ENCODE results near the gene TGM5. TPM values are rescaled to one million over a fixed set of nuclear protein-coding genes. Genes with fewer than 3 reads are reported as not detected.

The TGM5 gene
- total and polyA plus RNA-seq, 10 donors = 0.02 TPM; not detected in 9

DNA sequence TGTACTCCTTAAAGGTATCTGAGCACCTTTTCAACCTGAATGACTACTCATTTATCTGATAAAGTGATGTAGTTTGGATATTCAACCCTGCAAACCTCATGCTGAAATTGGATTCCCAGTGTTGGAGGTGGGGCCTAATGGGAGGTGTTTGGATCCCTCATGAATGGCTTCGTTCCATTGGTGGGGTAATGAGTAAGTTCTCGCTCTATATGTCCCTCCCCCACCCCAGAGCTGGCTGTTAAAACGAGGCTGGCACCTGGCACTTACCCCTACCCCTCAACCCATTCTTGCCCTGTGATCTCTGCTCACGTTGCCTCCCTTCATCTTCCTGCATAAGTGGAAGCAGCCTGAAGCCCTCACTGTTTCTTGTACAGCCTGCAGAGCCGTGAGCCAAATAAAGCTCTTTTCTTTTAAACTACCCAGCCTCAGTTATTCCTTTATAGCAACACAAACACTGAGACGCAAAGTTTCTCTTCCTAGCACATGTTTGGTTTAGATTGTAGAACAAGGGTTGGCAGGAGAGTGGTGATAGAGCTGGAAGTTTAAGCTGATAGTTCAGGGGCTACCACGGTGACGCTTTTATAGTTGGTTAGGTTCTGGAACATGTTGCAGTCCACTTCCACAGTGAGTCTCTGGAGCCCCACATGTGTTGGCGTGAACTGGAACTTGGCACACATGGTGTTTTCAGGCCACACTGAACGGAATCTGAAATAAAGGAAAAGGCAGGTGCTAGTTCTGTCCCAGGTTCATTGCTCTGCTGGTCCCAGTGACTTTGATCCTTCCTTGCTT, 69.8 kb downstream of the TGM5 start:
- no peak overlapping the region for H3K4me3 ChIP-seq
- H3K4me1 ChIP-seq = peaks cover 0 to under 1% (median 0%) of the 10 kb centered on the region in 6 donors
- no peak overlapping the region for H3K27ac ChIP-seq
- DNase-seq = no peak
- TF ChIP-seq, protein P1, sequence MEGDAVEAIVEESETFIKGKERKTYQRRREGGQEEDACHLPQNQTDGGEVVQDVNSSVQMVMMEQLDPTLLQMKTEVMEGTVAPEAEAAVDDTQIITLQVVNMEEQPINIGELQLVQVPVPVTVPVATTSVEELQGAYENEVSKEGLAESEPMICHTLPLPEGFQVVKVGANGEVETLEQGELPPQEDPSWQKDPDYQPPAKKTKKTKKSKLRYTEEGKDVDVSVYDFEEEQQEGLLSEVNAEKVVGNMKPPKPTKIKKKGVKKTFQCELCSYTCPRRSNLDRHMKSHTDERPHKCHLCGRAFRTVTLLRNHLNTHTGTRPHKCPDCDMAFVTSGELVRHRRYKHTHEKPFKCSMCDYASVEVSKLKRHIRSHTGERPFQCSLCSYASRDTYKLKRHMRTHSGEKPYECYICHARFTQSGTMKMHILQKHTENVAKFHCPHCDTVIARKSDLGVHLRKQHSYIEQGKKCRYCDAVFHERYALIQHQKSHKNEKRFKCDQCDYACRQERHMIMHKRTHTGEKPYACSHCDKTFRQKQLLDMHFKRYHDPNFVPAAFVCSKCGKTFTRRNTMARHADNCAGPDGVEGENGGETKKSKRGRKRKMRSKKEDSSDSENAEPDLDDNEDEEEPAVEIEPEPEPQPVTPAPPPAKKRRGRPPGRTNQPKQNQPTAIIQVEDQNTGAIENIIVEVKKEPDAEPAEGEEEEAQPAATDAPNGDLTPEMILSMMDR (IDR thresholded peaks at IDR 0.05 in 8 of 11, conservative IDR thresholded peaks at IDR 0.05 in 3 of 11) = no peak
- TF ChIP-seq POLR2AphosphoS5 (IDR thresholded peaks at IDR 0.05) (peak in 1 of 3 donors; percentile 39), POLR2A (IDR thresholded peaks at IDR 0.05) (no peak)
- H3K9me3 ChIP-seq = peaks cover 0 to 14% (median 11%) of the 10 kb centered on the region in 8 donors
- no peaks in the 10 kb centered on the region for H3K27me3 ChIP-seq (replicated peaks in 1 of 7)
- H3K36me3 ChIP-seq = peaks cover 5 to 74% (median 63%) of the 10 kb centered on the region in 6 donors
- intact Hi-C loops (cut with DNase I; ENCODE audit: low total_unique reads) = no loop called here
- 94 to 96% (median 94%) methylated on average over 10 of the region's 10 CpGs for WGBS, 5 donors

DNA sequence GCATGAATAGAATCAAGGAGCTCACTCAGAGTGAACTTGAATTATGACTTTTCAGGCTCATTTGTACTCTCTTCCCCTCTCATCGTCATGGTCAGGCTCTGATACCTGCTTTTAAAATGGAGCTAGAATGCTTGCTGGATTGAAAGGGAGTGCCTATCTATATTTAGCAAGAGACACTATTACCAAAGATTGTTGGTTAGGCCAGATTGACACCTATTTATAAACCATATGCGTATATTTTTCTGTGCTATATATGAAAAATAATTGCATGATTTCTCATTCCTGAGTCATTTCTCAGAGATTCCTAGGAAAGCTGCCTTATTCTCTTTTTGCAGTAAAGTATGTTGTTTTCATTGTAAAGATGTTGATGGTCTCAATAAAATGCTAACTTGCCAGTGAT, 71.9 kb downstream of the TGM5 start:
- DNase-seq = no peak
- no peak for TF ChIP-seq POLR2A (IDR thresholded peaks at IDR 0.05)
- TF ChIP-seq, protein P1 (IDR thresholded peaks at IDR 0.05 in 8 of 11, conservative IDR thresholded peaks at IDR 0.05 in 3 of 11) = no peak
- no peak for TF ChIP-seq POLR2AphosphoS5 (IDR thresholded peaks at IDR 0.05)
- no peaks in the 10 kb centered on the region for H3K27me3 ChIP-seq (replicated peaks in 1 of 7)
- intact Hi-C loops (cut with DNase I; ENCODE audit: low total_unique reads) = no loop called here
- H3K9me3 ChIP-seq = peaks cover 0 to 14% (median 11%) of the 10 kb centered on the region in 8 donors
- H3K36me3 ChIP-seq = peaks cover 5 to 95% (median 85%) of the 10 kb centered on the region in 6 donors
- H3K4me3 ChIP-seq = no peak overlapping the region
- WGBS, 5 donors = 90 to 95% (median 90%) methylated on average over 2 of the region's 2 CpGs
- H3K4me1 ChIP-seq = peaks cover 0 to 9% (median 2%) of the 10 kb centered on the region in 6 donors
- H3K27ac ChIP-seq = no peak overlapping the region

DNA sequence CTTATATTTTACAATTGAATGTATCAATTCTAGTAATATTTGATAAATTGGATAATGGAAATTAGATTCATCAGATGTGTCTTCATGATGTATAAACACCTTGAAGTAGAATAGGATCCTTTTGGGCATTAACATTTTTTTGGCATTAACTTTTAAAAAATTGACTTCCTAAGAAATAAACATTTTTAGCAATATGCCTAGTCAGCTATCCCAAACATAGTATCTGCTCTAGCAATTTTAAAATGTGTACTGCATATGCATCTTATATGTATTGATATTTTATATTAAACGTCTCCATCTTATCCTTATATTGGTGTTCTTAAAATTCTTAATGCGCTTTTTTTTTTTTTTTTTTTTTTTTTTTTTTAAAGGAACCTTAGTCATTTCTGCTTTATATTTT, 73.0 kb downstream of the TGM5 start:
- H3K4me1 ChIP-seq = peaks cover 0 to 18% (median 9%) of the 10 kb centered on the region in 6 donors
- peaks cover 0 to 12% (median 7%) of the 10 kb centered on the region in 8 donors for H3K9me3 ChIP-seq
- H3K27ac ChIP-seq = no peak overlapping the region
- no peaks in the 10 kb centered on the region for H3K27me3 ChIP-seq (replicated peaks in 1 of 7)
- H3K36me3 ChIP-seq = peaks cover 5 to 100% (median 91%) of the 10 kb centered on the region in 6 donors
- intact Hi-C loops (cut with DNase I; ENCODE audit: low total_unique reads) = no loop called here
- no peak overlapping the region for H3K4me3 ChIP-seq
- TF ChIP-seq, protein P1 (IDR thresholded peaks at IDR 0.05 in 8 of 11, conservative IDR thresholded peaks at IDR 0.05 in 3 of 11) = no peak
- TF ChIP-seq POLR2A (IDR thresholded peaks at IDR 0.05) (no peak), POLR2AphosphoS5 (IDR thresholded peaks at IDR 0.05) (no peak)
- DNase-seq = no peak
- 92 to 100% (median 97%) methylated on average over 2 of the region's 2 CpGs for WGBS, 5 donors

DNA sequence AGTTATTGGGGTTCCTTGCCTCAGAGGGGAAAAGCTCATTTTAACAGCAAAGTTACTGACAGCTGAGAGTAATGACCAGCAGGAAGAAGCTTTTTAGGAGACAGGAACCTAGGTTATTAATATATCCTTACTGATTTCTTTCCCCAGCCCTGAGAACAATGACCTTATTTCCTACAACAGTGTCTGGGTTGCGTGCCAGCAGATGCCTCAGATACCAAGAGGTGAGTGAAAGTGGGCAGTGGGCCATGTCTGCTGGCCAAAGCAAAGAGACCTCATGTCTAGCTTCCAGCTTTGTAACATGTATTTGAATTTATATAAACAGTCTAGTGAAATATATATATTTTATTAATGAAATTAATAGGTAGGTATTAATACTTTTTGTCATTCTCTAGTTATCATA, 76.5 kb downstream of the TGM5 start:
- TF ChIP-seq POLR2A (IDR thresholded peaks at IDR 0.05) = no peak
- TF ChIP-seq POLR2AphosphoS5 (IDR thresholded peaks at IDR 0.05) = no peak
- TF ChIP-seq, protein P1 (IDR thresholded peaks at IDR 0.05 in 8 of 11, conservative IDR thresholded peaks at IDR 0.05 in 3 of 11) = no peak
- no peak for DNase-seq
- H3K36me3 ChIP-seq = peaks cover 3 to 73% (median 62%) of the 10 kb centered on the region in 6 donors
- no peaks in the 10 kb centered on the region for H3K27me3 ChIP-seq (replicated peaks in 1 of 7)
- no peaks in the 10 kb centered on the region for H3K9me3 ChIP-seq
- H3K27ac ChIP-seq = no peak overlapping the region
- H3K4me3 ChIP-seq = no peak overlapping the region
- intact Hi-C loops (cut with DNase I; ENCODE audit: low total_unique reads) = no loop called here
- peaks cover 17 to 49% (median 33%) of the 10 kb centered on the region in 6 donors for H3K4me1 ChIP-seq
- 52 to 88% (median 75%) methylated on average over 1 of the region's 1 CpG for WGBS, 5 donors
